GM12878 (cell line): ENCODE measurements around the gene SETBP1. TPM values are rescaled to one million over a fixed set of nuclear protein-coding genes. Genes with fewer than 3 reads are reported as not detected.

Experiments
- polyA plus RNA-seq, 11 experiments: library from polyadenylated mRNA; depleted of rRNA in 4 of 11; unstranded in 6 of 11; stranded (reverse) in 5 of 11; fragments of >200 nt; fragmentation: Nextera tagmentation in 4 of 11; fragmentation: Illumina TruSeq in 1 of 11; extraction: Ambion mirVana in 4 of 11; extraction: Trizol in 1 of 11; gene quantifications; 1 replicate in 1 of 11; 2 replicates in 10 of 11; pipeline versions ENCODE4 v1.2.1 to v1.2.3, GENCODE V29; 2011 to 2016; ENCODE audit warnings: inconsistent platforms in 2 of 11, missing spikeins in 2 of 11, low read depth in 1 of 11
- total RNA-seq, 4 experiments: library from RNA; depleted of rRNA in 3 of 4; stranded (reverse); fragments of >200 nt in 3 of 4; fragmentation: Illumina TruSeq in 1 of 4; extraction: Trizol in 1 of 4; gene quantifications; 2 replicates each; pipeline versions ENCODE4 v1.2.1 to v1.2.3, GENCODE V29; 2013 to 2021
- TF ChIP-seq, protein P1 (sequence below): IDR thresholded peaks from 2 replicates; pipeline ENCODE4 v1.6.1; 2012; ENCODE audit warnings: improper control_type of control experiment, low read depth, low read length; ENCODE audit not compliant: insufficient replicate concordance
- TF ChIP-seq, protein P2 (sequence below): IDR thresholded peaks from 2 replicates; pipeline ENCODE4 v1.6.1; 2012; ENCODE audit warnings: low read depth, low read length, improper control_type of control experiment
- TF ChIP-seq, protein P3 (sequence below): IDR thresholded peaks from 2 replicates; pipeline ENCODE4 v1.6.1; 2011; ENCODE audit warnings: mild to moderate bottlenecking, low read depth, low read length, moderate library complexity; ENCODE audit not compliant: insufficient replicate concordance

The SETBP1 gene
- total and polyA plus RNA-seq, 10 of the 15 experiments (the other 5 are each of a cell fraction or from before 2014, with no cell fraction given): 0.99 to 29.7 (median 8.3) TPM

DNA sequence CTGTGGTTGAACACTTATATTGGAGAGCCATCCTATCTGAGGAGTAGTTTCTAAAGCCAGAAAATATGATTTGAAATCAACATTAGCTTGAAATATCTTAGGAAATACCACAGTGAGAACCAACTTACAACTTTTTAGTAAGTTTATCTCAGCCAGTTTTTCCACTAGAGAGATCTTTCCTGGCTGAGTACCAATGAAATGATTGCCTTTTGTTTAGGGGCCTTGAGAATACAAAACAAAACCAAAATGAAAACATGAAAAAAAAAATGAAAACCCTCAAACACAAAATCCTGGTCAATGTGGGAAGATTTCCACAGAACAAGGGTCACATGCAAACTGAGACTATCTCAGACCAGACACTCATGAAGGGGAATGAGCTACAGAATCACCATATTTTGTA lies 429.0 kb downstream of the SETBP1 start (continued):
- TF ChIP-seq, protein P1, sequence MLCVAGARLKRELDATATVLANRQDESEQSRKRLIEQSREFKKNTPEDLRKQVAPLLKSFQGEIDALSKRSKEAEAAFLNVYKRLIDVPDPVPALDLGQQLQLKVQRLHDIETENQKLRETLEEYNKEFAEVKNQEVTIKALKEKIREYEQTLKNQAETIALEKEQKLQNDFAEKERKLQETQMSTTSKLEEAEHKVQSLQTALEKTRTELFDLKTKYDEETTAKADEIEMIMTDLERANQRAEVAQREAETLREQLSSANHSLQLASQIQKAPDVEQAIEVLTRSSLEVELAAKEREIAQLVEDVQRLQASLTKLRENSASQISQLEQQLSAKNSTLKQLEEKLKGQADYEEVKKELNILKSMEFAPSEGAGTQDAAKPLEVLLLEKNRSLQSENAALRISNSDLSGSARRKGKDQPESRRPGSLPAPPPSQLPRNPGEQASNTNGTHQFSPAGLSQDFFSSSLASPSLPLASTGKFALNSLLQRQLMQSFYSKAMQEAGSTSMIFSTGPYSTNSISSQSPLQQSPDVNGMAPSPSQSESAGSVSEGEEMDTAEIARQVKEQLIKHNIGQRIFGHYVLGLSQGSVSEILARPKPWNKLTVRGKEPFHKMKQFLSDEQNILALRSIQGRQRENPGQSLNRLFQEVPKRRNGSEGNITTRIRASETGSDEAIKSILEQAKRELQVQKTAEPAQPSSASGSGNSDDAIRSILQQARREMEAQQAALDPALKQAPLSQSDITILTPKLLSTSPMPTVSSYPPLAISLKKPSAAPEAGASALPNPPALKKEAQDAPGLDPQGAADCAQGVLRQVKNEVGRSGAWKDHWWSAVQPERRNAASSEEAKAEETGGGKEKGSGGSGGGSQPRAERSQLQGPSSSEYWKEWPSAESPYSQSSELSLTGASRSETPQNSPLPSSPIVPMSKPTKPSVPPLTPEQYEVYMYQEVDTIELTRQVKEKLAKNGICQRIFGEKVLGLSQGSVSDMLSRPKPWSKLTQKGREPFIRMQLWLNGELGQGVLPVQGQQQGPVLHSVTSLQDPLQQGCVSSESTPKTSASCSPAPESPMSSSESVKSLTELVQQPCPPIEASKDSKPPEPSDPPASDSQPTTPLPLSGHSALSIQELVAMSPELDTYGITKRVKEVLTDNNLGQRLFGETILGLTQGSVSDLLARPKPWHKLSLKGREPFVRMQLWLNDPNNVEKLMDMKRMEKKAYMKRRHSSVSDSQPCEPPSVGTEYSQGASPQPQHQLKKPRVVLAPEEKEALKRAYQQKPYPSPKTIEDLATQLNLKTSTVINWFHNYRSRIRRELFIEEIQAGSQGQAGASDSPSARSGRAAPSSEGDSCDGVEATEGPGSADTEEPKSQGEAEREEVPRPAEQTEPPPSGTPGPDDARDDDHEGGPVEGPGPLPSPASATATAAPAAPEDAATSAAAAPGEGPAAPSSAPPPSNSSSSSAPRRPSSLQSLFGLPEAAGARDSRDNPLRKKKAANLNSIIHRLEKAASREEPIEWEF: no peak
- TF ChIP-seq, protein P2, sequence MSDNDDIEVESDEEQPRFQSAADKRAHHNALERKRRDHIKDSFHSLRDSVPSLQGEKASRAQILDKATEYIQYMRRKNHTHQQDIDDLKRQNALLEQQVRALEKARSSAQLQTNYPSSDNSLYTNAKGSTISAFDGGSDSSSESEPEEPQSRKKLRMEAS: no peak
- TF ChIP-seq, protein P3, sequence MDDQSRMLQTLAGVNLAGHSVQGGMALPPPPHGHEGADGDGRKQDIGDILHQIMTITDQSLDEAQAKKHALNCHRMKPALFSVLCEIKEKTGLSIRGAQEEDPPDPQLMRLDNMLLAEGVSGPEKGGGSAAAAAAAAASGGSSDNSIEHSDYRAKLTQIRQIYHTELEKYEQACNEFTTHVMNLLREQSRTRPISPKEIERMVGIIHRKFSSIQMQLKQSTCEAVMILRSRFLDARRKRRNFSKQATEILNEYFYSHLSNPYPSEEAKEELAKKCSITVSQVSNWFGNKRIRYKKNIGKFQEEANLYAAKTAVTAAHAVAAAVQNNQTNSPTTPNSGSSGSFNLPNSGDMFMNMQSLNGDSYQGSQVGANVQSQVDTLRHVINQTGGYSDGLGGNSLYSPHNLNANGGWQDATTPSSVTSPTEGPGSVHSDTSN: no peak
